Thyroid gland (tissue), 4 donors: ENCODE measurements around the gene IFI27. TPM values are rescaled to one million over a fixed set of nuclear protein-coding genes. Genes with fewer than 3 reads are reported as not detected.

ENCODE experiments used
- DNase-seq, 2 donors: peaks; one replicate each; pipeline ENCODE4 v3.0.0-alpha.2; 2019
- H3K27ac ChIP-seq, 3 donors: fragments of 200-600 bp; sonication (generic); 1 replicate in 2 of 3; 2 replicates in 1 of 3; pipeline ENCODE4 v1.5.1; 2016 to 2019; ENCODE audit warnings: mild to moderate bottlenecking in 1 of 3, moderate library complexity in 1 of 3
- H3K27me3 ChIP-seq: fragments of 200-600 bp; sonication (generic); one replicate; pipeline ENCODE4 v1.5.1; 2019
- H3K36me3 ChIP-seq, 2 donors: fragments of 200-600 bp; sonication (generic); one replicate each; pipeline ENCODE4 v1.5.1; 2016 to 2019
- H3K4me1 ChIP-seq, 2 donors: fragments of 200-600 bp; sonication (generic); one replicate each; pipeline ENCODE4 v1.5.1; 2017 to 2019
- H3K4me3 ChIP-seq, 3 donors: fragments of 200-600 bp; sonication (generic); replicated peaks in 1 of 3; 1 replicate in 2 of 3; 2 replicates in 1 of 3; pipeline ENCODE4 v1.5.1; 2016; ENCODE audit warnings: mild to moderate bottlenecking in 1 of 3
- H3K9me3 ChIP-seq: fragments of 200-600 bp; sonication (generic); one replicate; pipeline ENCODE4 v1.5.1; 2017
- POLR2A ChIP-seq, 2 donors: fragments of 450-650 bp; IDR thresholded peaks; one replicate each; pipeline ENCODE4 v1.6.1; 2017; ENCODE audit warnings: antibody characterized with exemption in 2 of 2, mild to moderate bottlenecking in 2 of 2, moderate library complexity in 1 of 2
- WGBS, 2 donors: methylation state at CpG; one replicate each; pipeline ENCODE4 v1.1.5; 2017; 5-methylcytosine and 5-hydroxymethylcytosine counted together
- intact Hi-C: fragments of 100-400 bp; cut with DNase I; formaldehyde crosslinking; loops from one replicate; pipeline ENCODE4 v1.15.1; 2023
- total RNA-seq, 4 donors: library from RNA; depleted of rRNA; stranded (reverse); fragments of >200 nt; gene quantifications; one replicate each; pipeline ENCODE4 v1.2.3, GENCODE V29; 2016
- TF ChIP-seq, protein P1 (sequence below), 6 experiments: fragments of 200-600 bp in 3 of 6; fragments of 450-650 bp in 3 of 6; sonication (generic) in 3 of 6; IDR thresholded peaks; one replicate each; pipeline ENCODE4 v1.5.1; 2016 to 2019; ENCODE audit warnings: antibody characterized with exemption in 6 of 6, mild to moderate bottlenecking in 2 of 6, inconsistent platforms in 1 of 6, moderate library complexity in 1 of 6

The IFI27 gene
- total RNA-seq, 4 donors from 2014 or later: 40.8 to 111 (median 81.3) TPM

GRCh38 chr14:94123296-94123695 is 12.8 kb downstream of the IFI27 start:
- DNase-seq: no peak
- H3K4me3 ChIP-seq: no peak overlapping the region
- no peak overlapping the region for H3K27ac ChIP-seq
- intact Hi-C loops: no loop called here
- no peaks in the 10 kb centered on the region for H3K36me3 ChIP-seq
- H3K27me3 ChIP-seq: no peaks in the 10 kb centered on the region
- WGBS, 2 donors: 87 to 93% methylated on average over 9 of the region's 9 CpGs
- TF ChIP-seq, protein P1, sequence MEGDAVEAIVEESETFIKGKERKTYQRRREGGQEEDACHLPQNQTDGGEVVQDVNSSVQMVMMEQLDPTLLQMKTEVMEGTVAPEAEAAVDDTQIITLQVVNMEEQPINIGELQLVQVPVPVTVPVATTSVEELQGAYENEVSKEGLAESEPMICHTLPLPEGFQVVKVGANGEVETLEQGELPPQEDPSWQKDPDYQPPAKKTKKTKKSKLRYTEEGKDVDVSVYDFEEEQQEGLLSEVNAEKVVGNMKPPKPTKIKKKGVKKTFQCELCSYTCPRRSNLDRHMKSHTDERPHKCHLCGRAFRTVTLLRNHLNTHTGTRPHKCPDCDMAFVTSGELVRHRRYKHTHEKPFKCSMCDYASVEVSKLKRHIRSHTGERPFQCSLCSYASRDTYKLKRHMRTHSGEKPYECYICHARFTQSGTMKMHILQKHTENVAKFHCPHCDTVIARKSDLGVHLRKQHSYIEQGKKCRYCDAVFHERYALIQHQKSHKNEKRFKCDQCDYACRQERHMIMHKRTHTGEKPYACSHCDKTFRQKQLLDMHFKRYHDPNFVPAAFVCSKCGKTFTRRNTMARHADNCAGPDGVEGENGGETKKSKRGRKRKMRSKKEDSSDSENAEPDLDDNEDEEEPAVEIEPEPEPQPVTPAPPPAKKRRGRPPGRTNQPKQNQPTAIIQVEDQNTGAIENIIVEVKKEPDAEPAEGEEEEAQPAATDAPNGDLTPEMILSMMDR (IDR thresholded peaks at IDR 0.05): no peak
- TF ChIP-seq POLR2A (IDR thresholded peaks at IDR 0.05): no peak
- no peaks in the 10 kb centered on the region for H3K9me3 ChIP-seq
- no peaks in the 10 kb centered on the region for H3K4me1 ChIP-seq

GRCh38 chr14:94123868-94124267 is 13.3 kb downstream of the IFI27 start:
- H3K4me1 ChIP-seq: peaks cover 2% of the 10 kb centered on the region in 2 donors
- no peaks in the 10 kb centered on the region for H3K36me3 ChIP-seq
- intact Hi-C loops: no loop called here
- H3K27ac ChIP-seq: no peak overlapping the region
- TF ChIP-seq, protein P1 (IDR thresholded peaks at IDR 0.05): no peak
- TF ChIP-seq POLR2A (IDR thresholded peaks at IDR 0.05): no peak
- WGBS, 2 donors: 100% methylated on average over 1 of the region's 1 CpG
- H3K9me3 ChIP-seq: no peaks in the 10 kb centered on the region
- no peaks in the 10 kb centered on the region for H3K27me3 ChIP-seq
- no peak overlapping the region for H3K4me3 ChIP-seq
- DNase-seq: no peak

DNA sequence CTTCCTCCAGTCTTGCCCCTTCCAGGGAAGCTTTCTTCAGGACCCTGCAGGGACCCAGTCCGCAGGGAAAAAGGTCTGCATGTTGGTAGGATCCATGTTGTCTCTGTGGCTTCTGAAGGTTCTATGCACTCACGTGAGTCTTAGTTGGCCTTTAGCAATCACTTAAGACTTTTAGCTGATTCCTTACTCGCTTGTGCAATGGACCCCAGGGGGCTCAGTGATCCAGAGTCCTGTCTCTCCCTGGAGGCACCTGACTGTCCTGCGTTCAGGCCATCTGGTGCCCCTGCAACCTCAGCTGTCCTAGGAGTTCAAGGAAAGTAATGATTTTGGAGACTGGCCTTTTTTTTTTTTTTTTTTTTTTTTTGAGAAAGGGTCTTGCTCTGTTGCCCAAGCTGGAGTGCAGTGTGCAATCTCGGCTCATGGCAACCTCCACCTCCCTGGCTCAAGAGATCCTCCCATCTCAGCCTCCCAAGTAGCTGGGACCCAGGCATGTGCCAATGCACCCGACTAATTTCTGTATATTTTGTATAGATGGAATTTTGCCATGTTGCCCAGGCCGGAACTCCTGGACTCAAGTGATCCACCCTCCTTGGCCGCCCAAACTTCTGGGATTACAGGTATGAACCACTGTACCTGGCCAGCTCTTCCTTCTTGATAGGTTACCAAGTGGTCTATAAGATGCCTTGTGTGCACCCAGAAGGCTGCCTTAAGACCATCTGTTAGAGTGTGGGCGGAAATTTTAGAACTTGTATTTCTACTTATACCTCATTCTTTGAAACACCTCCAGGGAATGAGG is 14.2 kb downstream of the IFI27 start:
- no peak overlapping the region for H3K4me3 ChIP-seq
- H3K27ac ChIP-seq: no peak overlapping the region
- 87 to 89% methylated on average over 9 of the region's 9 CpGs for WGBS, 2 donors
- TF ChIP-seq POLR2A (IDR thresholded peaks at IDR 0.05): no peak
- TF ChIP-seq, protein P1 (IDR thresholded peaks at IDR 0.05): no peak
- H3K36me3 ChIP-seq: no peaks in the 10 kb centered on the region
- no peak for DNase-seq
- H3K4me1 ChIP-seq: peaks cover 4 to 6% of the 10 kb centered on the region in 2 donors
- no peaks in the 10 kb centered on the region for H3K9me3 ChIP-seq
- intact Hi-C loops: loop anchor here (5.0 kb wide), 1 partner anchor 53 kb away; no protein-coding TSS in a partner anchor
- H3K27me3 ChIP-seq: no peaks in the 10 kb centered on the region

DNA sequence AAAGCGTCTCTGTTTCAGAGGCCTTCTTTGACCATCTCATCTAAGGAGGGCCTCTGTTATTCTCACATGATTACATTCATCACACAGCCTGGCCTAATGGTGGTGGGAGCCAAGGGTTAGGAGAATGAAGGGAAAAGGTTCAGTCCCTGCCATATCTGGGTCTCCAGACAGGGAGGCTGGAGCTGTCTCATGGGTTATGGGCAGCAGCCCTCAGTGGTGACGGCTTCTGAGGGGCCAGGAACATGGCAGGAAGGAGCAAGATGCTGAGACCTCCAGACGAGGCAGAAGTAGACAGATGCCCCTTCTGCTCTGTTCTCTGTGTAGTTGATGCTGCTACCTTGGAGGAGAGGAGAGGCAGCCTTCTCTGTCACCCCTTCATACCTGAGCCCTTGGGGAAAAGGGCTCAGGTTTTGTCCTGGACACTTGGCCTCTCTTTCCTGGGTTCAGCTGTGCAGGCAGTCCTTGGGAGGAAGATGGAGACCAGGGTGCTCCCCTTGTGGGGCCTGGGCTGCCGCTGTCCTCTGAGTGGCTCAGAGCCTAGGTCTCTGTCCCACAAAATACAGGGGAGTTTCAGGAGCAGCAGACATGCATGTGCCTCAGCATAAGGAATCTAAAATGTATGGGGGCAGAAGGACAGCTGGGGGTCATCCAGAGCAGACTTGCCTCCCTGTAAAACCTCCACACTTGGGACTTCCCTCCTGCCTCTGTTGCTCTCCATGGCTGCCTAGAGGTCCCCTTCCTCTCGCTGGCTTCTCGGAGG is 15.3 kb downstream of the IFI27 start:
- no peaks in the 10 kb centered on the region for H3K36me3 ChIP-seq
- no peaks in the 10 kb centered on the region for H3K9me3 ChIP-seq
- no peak for DNase-seq
- peaks cover 9 to 12% of the 10 kb centered on the region in 2 donors for H3K4me1 ChIP-seq
- H3K4me3 ChIP-seq: no peak overlapping the region
- H3K27me3 ChIP-seq: no peaks in the 10 kb centered on the region
- 95 to 96% methylated on average over 6 of the region's 6 CpGs for WGBS, 2 donors
- intact Hi-C loops: loop anchor here (5.0 kb wide), 1 partner anchor 51 kb away; no protein-coding TSS in a partner anchor
- TF ChIP-seq, protein P1 (IDR thresholded peaks at IDR 0.05): no peak
- no peak for TF ChIP-seq POLR2A (IDR thresholded peaks at IDR 0.05)
- no peak overlapping the region for H3K27ac ChIP-seq

DNA sequence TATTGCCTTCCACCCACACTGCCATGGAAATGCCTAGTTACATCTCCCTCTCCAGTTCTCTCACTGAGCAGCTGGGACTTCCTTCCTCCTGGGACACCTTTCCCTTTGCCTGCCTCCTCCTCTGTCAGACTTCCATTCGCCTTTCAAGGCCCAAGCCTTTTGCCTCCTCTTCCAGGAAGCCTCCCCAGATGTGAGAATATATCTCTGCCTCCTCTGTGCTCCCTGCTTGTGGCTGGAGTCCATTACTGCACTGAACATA is 15.8 kb downstream of the IFI27 start:
- H3K9me3 ChIP-seq: no peaks in the 10 kb centered on the region
- H3K4me1 ChIP-seq: peaks cover 9 to 12% of the 10 kb centered on the region in 2 donors
- H3K36me3 ChIP-seq: no peaks in the 10 kb centered on the region
- intact Hi-C loops: loop anchor here (5.0 kb wide), 1 partner anchor 51 kb away; no protein-coding TSS in a partner anchor
- H3K4me3 ChIP-seq: no peak overlapping the region
- TF ChIP-seq, protein P1 (IDR thresholded peaks at IDR 0.05): no peak
- no peak for TF ChIP-seq POLR2A (IDR thresholded peaks at IDR 0.05)
- no peaks in the 10 kb centered on the region for H3K27me3 ChIP-seq
- DNase-seq: no peak
- 93 to 94% methylated on average over 1 of the region's 1 CpG for WGBS, 2 donors
- no peak overlapping the region for H3K27ac ChIP-seq
